ENCODE measurements around the gene VOPP1. TPM values are rescaled to one million over a fixed set of nuclear protein-coding genes. Genes with fewer than 3 reads are reported as not detected.

The VOPP1 gene
- total and polyA plus RNA-seq, 9 of the 15 experiments (the other 6 are each of a cell fraction or from before 2014, with no cell fraction given), result 8.2 to 45.8 (median 31.2) TPM

- TF ChIP-seq ZNF263 (CRISPR knock-in tag; IDR thresholded peaks at IDR 0.05; ENCODE audit: borderline replicate concordance) (no peak), RAD21 (CRISPR knock-in tag; conservative IDR thresholded peaks at IDR 0.05 in 1 of 2, IDR thresholded peaks at IDR 0.05 in 1 of 2) (no peak), ZNF324 (CRISPR knock-in tag; IDR thresholded peaks at IDR 0.05) (no peak), YBX1 (IDR thresholded peaks at IDR 0.05) (no peak), ZNF318 (IDR thresholded peaks at IDR 0.05; ENCODE audit: borderline replicate concordance in 1 of 2, low read depth in 1 of 2) (no peak), TOE1 (IDR thresholded peaks at IDR 0.05; ENCODE audit: borderline replicate concordance) (no peak), TOE1 (CRISPR knock-in tag; IDR thresholded peaks at IDR 0.05; ENCODE audit: borderline replicate concordance, low read depth) (no peak), CHD2 (IDR thresholded peaks at IDR 0.05; ENCODE audit: low read depth, low read length) (no peak), CTBP1 (IDR thresholded peaks at IDR 0.05; ENCODE audit: borderline replicate concordance) (no peak)
These were observed 51.7 kb downstream of the VOPP1 start (continued) for GRCh38 chr7:55520426-55521140.
